Mesothelial cell of epicardium (in vitro differentiated cells): Measurements from ENCODE around the gene WAPL. TPM values are rescaled to one million over a fixed set of nuclear protein-coding genes. Genes with fewer than 3 reads are reported as not detected.
"Not testable (repeated sequence)": the region's sequence is repeated elsewhere in the genome, so short reads cannot be mapped to it uniquely, and the experiment has no call there.

Experiments used
- DNase-seq, 2 experiments: peaks; one replicate each; pipeline ENCODE4 v3.0.0; 2021; ENCODE audit warnings: low spot score in 2 of 2; ENCODE audit not compliant: unreplicated experiment in 2 of 2
- H3K27ac Mint-ChIP-seq: 2 replicates; pipeline ENCODE4 v1.8.0; 2021; ENCODE audit warnings: mixed read lengths
- H3K27me3 Mint-ChIP-seq: 2 replicates; pipeline ENCODE4 v1.8.0; 2021; ENCODE audit warnings: low read depth, mixed read lengths
- H3K36me3 Mint-ChIP-seq: 2 replicates; pipeline ENCODE4 v1.8.0; 2021; ENCODE audit warnings: mixed read lengths
- H3K4me1 Mint-ChIP-seq: 2 replicates; pipeline ENCODE4 v1.8.0; 2021; ENCODE audit warnings: mixed read lengths
- H3K4me3 Mint-ChIP-seq: 2 replicates; pipeline ENCODE4 v1.8.0; 2021; ENCODE audit warnings: mild to moderate bottlenecking, moderate library complexity, mixed read lengths
- H3K9me3 Mint-ChIP-seq: 2 replicates; pipeline ENCODE4 v1.8.0; 2021; ENCODE audit warnings: mixed read lengths
- total RNA-seq: library from RNA; stranded (reverse); gene quantifications from 3 replicates; pipeline ENCODE4 v1.2.1, GENCODE V29; 2021
- TF ChIP-seq, protein P1 (sequence below): fragments of 200-600 bp; sonication (generic); IDR thresholded peaks from one replicate; pipeline ENCODE4 v1.5.0; 2021; ENCODE audit warnings: antibody characterized with exemption; ENCODE audit not compliant: unreplicated experiment

Gene WAPL
- total RNA-seq, 1 donor from 2014 or later, result 43.4 TPM

DNA sequence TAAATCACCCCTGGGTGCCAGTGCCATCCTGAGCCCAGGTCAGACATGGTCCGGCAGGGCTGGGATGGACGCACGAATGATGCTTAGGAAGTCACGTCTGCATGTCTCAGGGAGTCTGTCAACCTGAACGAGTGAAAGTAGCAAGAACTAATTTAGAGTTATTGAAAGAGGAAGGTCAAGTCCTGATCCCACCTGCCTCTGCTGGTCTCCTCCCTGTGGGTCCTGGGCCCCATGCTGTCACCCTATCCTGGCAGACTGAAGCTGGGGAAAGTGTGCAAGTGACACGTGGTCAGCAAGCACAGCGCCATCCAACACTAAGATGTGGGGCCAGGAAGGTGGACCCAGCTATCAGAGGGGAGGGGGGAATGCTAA, 128.9 kb downstream of the WAPL start:
- TF ChIP-seq, protein P1, sequence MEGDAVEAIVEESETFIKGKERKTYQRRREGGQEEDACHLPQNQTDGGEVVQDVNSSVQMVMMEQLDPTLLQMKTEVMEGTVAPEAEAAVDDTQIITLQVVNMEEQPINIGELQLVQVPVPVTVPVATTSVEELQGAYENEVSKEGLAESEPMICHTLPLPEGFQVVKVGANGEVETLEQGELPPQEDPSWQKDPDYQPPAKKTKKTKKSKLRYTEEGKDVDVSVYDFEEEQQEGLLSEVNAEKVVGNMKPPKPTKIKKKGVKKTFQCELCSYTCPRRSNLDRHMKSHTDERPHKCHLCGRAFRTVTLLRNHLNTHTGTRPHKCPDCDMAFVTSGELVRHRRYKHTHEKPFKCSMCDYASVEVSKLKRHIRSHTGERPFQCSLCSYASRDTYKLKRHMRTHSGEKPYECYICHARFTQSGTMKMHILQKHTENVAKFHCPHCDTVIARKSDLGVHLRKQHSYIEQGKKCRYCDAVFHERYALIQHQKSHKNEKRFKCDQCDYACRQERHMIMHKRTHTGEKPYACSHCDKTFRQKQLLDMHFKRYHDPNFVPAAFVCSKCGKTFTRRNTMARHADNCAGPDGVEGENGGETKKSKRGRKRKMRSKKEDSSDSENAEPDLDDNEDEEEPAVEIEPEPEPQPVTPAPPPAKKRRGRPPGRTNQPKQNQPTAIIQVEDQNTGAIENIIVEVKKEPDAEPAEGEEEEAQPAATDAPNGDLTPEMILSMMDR, result no peak
- Mint-ChIP-seq H3K27ac (no peak overlapping the region), H3K4me3 (no peak overlapping the region), H3K27me3 (peaks cover 79% of the 10 kb centered on the region), H3K4me1 (peaks cover 3% of the 10 kb centered on the region), H3K36me3 (no peaks in the 10 kb centered on the region), H3K9me3 (no peaks in the 10 kb centered on the region)
- DNase-seq, result no peak

DNA sequence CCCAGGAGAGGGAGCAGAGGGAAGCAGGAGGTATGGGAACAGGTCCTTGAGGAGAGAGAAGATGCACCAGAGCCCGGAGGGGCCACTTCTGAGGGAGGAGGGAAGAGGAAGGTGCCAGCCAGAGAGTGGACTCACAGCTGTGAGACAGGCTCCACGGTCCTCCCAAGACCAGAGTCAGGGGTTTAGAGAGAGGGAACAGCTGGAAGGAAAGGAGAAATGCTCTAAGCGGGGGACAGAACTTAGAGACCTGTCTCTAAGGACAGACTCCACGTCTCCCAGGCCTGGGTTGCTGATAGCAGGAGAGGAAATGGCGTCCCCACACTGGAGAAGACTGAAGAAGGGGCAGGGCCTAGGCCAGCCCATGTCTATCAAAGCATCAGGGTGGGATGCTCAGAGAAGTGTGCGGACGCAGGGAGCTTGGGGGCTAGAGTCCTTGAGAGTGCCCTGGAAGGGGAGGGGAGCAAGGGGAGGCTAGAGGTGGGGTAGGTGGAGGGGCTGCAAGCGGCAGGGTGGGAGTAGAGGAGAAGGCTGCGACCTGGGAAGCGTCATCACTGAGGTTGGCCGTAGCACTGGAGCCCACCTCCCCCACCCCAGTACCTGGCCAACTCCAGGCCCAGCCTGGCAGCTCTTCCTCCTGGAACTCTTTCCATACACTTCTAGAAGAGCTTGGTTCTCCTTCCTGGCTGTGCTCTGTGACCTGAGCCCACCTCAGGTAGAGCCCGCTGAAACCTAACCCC, 129.4 kb downstream of the WAPL start:
- DNase-seq, result no peak
- no peak overlapping the region for H3K27ac Mint-ChIP-seq
- no peaks in the 10 kb centered on the region for H3K9me3 Mint-ChIP-seq
- H3K4me3 Mint-ChIP-seq, result no peak overlapping the region
- no peaks in the 10 kb centered on the region for H3K36me3 Mint-ChIP-seq
- TF ChIP-seq, protein P1, result no peak
- peaks cover 3% of the 10 kb centered on the region for H3K4me1 Mint-ChIP-seq
- H3K27me3 Mint-ChIP-seq, result peaks cover 79% of the 10 kb centered on the region

DNA sequence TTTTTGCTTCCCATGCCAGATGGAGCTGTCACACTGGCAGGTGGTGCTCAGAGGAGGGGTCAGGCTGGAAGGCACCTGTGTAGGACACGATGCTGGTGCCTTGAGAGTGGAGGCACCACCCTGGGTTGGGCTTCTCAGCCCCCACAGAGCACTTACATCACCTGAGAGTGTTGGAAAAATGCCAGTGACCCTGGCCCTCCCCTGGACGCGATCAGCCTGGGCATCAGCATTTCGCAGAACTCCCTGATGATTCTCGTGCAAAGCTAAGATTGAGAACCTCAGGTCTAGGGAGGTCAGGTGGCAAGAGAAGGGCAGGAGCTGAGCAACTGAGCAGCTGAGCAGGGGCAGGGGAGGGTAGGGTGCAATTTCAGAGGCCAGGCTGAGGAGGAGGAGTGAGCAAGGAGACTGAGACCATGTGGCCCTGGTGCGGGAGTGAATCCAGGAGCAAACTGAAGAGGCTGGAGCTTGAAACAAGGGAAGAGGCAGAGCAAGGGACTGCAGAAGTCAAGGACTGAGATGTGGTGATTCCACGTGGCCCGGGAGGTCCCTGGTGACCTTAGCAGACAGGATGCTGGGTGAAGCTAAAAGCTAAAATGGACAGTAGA, 130.3 kb downstream of the WAPL start:
- Mint-ChIP-seq H3K27me3 (peaks cover 77% of the 10 kb centered on the region), H3K9me3 (no peaks in the 10 kb centered on the region), H3K4me1 (peaks cover 3% of the 10 kb centered on the region), H3K36me3 (no peaks in the 10 kb centered on the region), H3K27ac (no peak overlapping the region), H3K4me3 (no peak overlapping the region)
- DNase-seq, result no peak
- TF ChIP-seq, protein P1, result no peak

DNA sequence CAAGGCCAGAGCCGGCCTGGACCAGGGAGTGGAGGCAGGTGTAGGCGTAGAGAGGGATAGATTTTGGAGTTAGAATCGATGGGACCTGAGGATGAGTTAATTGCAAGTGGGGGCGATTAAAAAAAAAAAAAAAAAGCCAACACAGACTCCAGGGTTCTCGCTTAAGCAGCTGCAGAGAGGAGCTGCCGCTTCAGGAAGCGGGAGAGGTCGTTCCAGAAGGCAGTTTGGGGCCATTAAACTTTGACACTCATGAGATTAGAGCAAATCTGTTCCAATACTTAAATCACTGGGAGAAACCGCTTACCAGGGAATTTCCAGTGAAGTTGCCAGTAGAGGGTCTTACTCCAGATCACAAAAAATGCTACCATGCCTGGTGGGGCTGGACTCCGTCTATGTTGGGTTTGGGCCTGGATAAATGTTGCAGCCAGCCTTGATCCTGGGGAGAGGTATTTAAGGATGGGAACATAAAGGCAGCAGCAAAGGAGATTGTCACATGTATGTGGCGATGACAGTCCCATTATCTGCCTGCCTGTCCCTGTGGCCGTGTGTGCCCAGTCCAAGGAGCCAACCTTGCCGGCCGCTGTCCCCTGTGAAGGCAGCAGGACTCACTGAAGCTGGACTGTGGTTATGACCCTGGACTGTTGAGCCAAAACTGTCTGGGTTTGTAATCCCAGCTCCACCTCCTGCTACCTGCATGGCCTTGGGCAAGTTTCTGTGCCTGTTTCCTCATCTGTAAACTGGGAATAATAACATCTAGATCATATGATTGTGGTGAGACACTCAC, 131.1 kb downstream of the WAPL start:
- TF ChIP-seq, protein P1, result no peak
- Mint-ChIP-seq H3K36me3 (no peaks in the 10 kb centered on the region), H3K27ac (no peak overlapping the region), H3K4me1 (peaks cover 3% of the 10 kb centered on the region), H3K4me3 (peak overlapping the region; percentile 34), H3K27me3 (peaks cover 77% of the 10 kb centered on the region), H3K9me3 (peaks cover 1% of the 10 kb centered on the region)
- no peak for DNase-seq

DNA sequence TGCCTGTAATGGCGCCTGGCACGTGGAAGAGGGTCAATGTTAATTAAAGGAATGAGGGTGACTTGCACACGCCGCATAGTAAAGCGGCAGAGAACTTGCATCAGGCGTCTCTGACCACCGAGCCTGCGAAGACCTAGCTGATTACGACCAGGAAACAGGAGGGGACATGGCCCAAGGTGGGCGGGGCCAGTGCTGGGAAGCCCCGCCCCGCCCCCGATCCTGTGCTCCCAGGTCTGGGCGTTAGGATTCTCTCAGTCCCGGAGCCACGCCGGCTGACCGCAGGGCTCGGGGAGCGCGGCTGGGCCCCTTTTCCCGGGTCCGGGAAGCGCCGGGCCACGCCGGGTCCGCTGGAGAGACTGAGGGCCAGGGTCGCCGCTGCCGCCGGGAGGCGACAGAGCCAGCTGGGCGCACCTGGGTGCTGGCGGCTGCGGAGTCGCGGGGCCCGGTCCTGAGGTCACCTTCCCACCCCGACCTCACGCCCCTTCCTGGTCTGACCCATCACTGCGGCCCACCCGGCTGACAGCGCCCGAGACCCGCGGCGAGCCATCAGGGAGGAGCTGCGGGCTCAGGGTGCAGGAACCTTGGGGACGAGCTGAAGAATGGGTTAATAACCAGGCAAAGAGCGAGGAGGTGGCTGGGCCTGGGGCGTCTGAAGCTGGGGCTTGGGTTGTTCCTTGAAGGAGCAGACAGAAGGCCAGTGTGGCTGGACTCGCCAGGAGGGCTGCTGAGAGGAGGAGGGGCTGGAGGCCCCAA, 132.0 kb downstream of the WAPL start:
- TF ChIP-seq, protein P1, result no peak
- no peak overlapping the region for H3K27ac Mint-ChIP-seq
- peaks cover 3% of the 10 kb centered on the region for H3K4me1 Mint-ChIP-seq
- no peaks in the 10 kb centered on the region for H3K36me3 Mint-ChIP-seq
- DNase-seq, result no peak
- peaks cover 86% of the 10 kb centered on the region for H3K27me3 Mint-ChIP-seq
- peak overlapping the region; percentile 63 for H3K4me3 Mint-ChIP-seq
- H3K9me3 Mint-ChIP-seq, result peaks cover 5% of the 10 kb centered on the region

DNA sequence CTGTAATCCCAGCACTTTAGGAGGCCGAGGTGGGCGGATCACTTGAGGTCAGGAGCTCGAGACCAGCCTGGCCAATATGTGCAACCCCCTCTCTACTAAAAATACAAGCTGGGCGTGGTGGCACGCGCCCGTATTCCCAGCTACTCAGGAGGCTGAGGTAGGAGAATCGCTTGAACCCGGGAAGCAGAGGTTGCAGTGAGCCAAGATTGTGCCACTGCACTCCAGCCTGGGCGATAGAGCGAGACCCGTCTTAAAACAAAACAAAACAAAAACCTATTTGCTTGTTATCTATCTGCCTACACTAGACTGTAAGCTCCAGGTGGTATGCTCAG, 132.5 kb downstream of the WAPL start:
- H3K27ac Mint-ChIP-seq, result not testable (repeated sequence)

More for the DNA sequence above, 132.5 kb downstream of the WAPL start:
- not testable (repeated sequence) for H3K4me1 Mint-ChIP-seq, H3K36me3 Mint-ChIP-seq, DNase-seq, H3K9me3 Mint-ChIP-seq
- peaks cover 86% of the 10 kb centered on the region for H3K27me3 Mint-ChIP-seq
- H3K4me3 Mint-ChIP-seq, result peak overlapping the region; percentile 63
